OCI-LY3 (cell line): Measurements from ENCODE around the gene SULT2A1.
"Not testable (repeated sequence)": the region's sequence is repeated elsewhere in the genome, so short reads cannot be mapped to it uniquely, and the experiment has no call there.

Source experiments
- CTCF ChIP-seq: fragments of 200-600, 300-600 bp; sonication (generic); IDR thresholded peaks from 2 replicates; pipeline ENCODE4 v1.5.1; 2014; ENCODE audit warnings: antibody characterized with exemption, low read length, low read depth
- EZH2phosphoT487 ChIP-seq: fragments of 200-600 bp; shearing (Covaris generic); IDR thresholded peaks from 2 replicates; pipeline ENCODE4 v1.6.1; 2018; ENCODE audit warnings: antibody characterized with exemption, mixed run types, low read depth

GRCh38 chr19:47920107-47920506 is 34.0 kb upstream of the SULT2A1 start:
- TF ChIP-seq EZH2phosphoT487, CTCF: not testable (repeated sequence)
